ENCODE results near the gene SYT9.
A peak's percentile ranks its signal among the peaks of the same experiment; 100 is the strongest.

The SYT9 gene

GRCh38 chr11:7251487-7251835, 243 bp upstream of the SYT9 start:
- Histone ChIP-seq H3K9me3 (ENCODE audit: control insufficient read depth, insufficient read depth, low read depth, low read length) (no peaks in the 10 kb centered on the region), H3K4me1 (ENCODE audit: control insufficient read depth, insufficient read depth, low read length) (peaks cover 2% of the 10 kb centered on the region; the same call in 1 of the 2 replicates), H3K4me3 (ENCODE audit: low read depth, low read length) (peak overlapping the region; percentile 75), H3K36me3 (ENCODE audit: control insufficient read depth, insufficient read depth, low read length) (no peaks in the 10 kb centered on the region), H3K27me3 (ENCODE audit: control insufficient read depth, insufficient read depth, low read length) (peaks cover 78% of the 10 kb centered on the region), H3K9ac (ENCODE audit: low read length) (no peak overlapping the region), H3K27ac (ENCODE audit: low read depth, low read length) (no peak overlapping the region)

GRCh38 chr11:7252683-7253213, 1.0 kb downstream of the SYT9 start:
- Histone ChIP-seq H3K4me1 (ENCODE audit: control insufficient read depth, insufficient read depth, low read length) (peaks cover 2% of the 10 kb centered on the region; the same call in 1 of the 2 replicates), H3K9me3 (ENCODE audit: control insufficient read depth, insufficient read depth, low read depth, low read length) (no peaks in the 10 kb centered on the region), H3K4me3 (ENCODE audit: low read depth, low read length) (peak overlapping the region; percentile 75), H3K9ac (ENCODE audit: low read length) (no peak overlapping the region), H3K27me3 (ENCODE audit: control insufficient read depth, insufficient read depth, low read length) (peaks cover 76% of the 10 kb centered on the region), H3K27ac (ENCODE audit: low read depth, low read length) (no peak overlapping the region), H3K36me3 (ENCODE audit: control insufficient read depth, insufficient read depth, low read length) (no peaks in the 10 kb centered on the region)

GRCh38 chr11:7253800-7254199, 2.1 kb downstream of the SYT9 start:
- Histone ChIP-seq H3K9ac (ENCODE audit: low read length) (no peak overlapping the region), H3K9me3 (ENCODE audit: control insufficient read depth, insufficient read depth, low read depth, low read length) (no peaks in the 10 kb centered on the region), H3K4me1 (ENCODE audit: control insufficient read depth, insufficient read depth, low read length) (peaks cover 2% of the 10 kb centered on the region; the same call in 1 of the 2 replicates), H3K36me3 (ENCODE audit: control insufficient read depth, insufficient read depth, low read length) (no peaks in the 10 kb centered on the region), H3K4me3 (ENCODE audit: low read depth, low read length) (no peak overlapping the region), H3K27me3 (ENCODE audit: control insufficient read depth, insufficient read depth, low read length) (peaks cover 76% of the 10 kb centered on the region), H3K27ac (ENCODE audit: low read depth, low read length) (no peak overlapping the region)

DNA sequence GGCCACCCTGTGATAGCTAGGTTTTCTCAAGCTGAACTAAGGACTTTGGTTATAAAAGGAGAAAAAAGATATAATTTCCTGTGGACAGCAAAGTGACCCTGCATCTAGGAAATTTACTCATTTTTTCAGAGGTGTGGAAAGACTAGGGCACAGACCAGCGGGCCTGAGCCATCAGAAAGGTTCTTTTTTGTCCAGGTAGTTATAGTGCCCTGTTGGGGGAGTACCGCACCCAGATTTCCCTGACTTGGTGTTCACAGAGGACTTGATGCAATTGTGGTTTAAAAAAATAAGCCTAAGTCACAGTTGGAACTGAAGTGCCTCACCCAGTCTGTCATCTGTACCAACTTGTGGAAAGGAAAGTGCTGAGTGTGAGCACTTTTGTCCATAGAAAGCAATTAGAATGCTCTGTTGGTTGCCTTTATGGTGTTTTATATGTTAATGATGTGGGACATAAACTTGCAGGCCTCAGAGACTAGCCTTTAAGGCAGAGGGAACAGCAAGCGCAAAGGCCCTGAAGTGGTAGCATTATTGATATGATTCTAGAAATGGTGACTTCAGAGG, 3.1 kb downstream of the SYT9 start:
- H3K27me3 ChIP-seq (ENCODE audit: control insufficient read depth, insufficient read depth, low read length) = peaks cover 67% of the 10 kb centered on the region
- H3K4me3 ChIP-seq (ENCODE audit: low read depth, low read length) = no peak overlapping the region
- no peaks in the 10 kb centered on the region for H3K36me3 ChIP-seq (ENCODE audit: control insufficient read depth, insufficient read depth, low read length)
- no peaks in the 10 kb centered on the region for H3K9me3 ChIP-seq (ENCODE audit: control insufficient read depth, insufficient read depth, low read depth, low read length)
- no peak overlapping the region for H3K9ac ChIP-seq (ENCODE audit: low read length)
- peaks cover 2% of the 10 kb centered on the region; the same call in 1 of the 2 replicates for H3K4me1 ChIP-seq (ENCODE audit: control insufficient read depth, insufficient read depth, low read length)
- no peak overlapping the region for H3K27ac ChIP-seq (ENCODE audit: low read depth, low read length)

- Histone ChIP-seq H3K36me3 (ENCODE audit: control insufficient read depth, insufficient read depth, low read length) (no peaks in the 10 kb centered on the region), H3K9ac (ENCODE audit: low read length) (no peak overlapping the region), H3K9me3 (ENCODE audit: control insufficient read depth, insufficient read depth, low read depth, low read length) (no peaks in the 10 kb centered on the region), H3K27me3 (ENCODE audit: control insufficient read depth, insufficient read depth, low read length) (peaks cover 45% of the 10 kb centered on the region), H3K4me1 (ENCODE audit: control insufficient read depth, insufficient read depth, low read length) (peaks cover 2% of the 10 kb centered on the region; the same call in 1 of the 2 replicates), H3K27ac (ENCODE audit: low read depth, low read length) (no peak overlapping the region), H3K4me3 (ENCODE audit: low read depth, low read length) (no peak overlapping the region)
These were observed 5.2 kb downstream of the SYT9 start for GRCh38 chr11:7256943-7257342.

GRCh38 chr11:7257724-7258123, 6.0 kb downstream of the SYT9 start:
- Histone ChIP-seq H3K27me3 (ENCODE audit: control insufficient read depth, insufficient read depth, low read length) (peaks cover 38% of the 10 kb centered on the region), H3K36me3 (ENCODE audit: control insufficient read depth, insufficient read depth, low read length) (no peaks in the 10 kb centered on the region), H3K9me3 (ENCODE audit: control insufficient read depth, insufficient read depth, low read depth, low read length) (no peaks in the 10 kb centered on the region), H3K9ac (ENCODE audit: low read length) (no peak overlapping the region), H3K27ac (ENCODE audit: low read depth, low read length) (no peak overlapping the region), H3K4me3 (ENCODE audit: low read depth, low read length) (no peak overlapping the region), H3K4me1 (ENCODE audit: control insufficient read depth, insufficient read depth, low read length) (peaks cover 2% of the 10 kb centered on the region; the same call in 1 of the 2 replicates)

- Histone ChIP-seq H3K27me3 (ENCODE audit: control insufficient read depth, insufficient read depth, low read length) (peaks cover 9% of the 10 kb centered on the region; the same call in 1 of the 2 replicates), H3K27ac (ENCODE audit: low read depth, low read length) (no peak overlapping the region), H3K4me1 (ENCODE audit: control insufficient read depth, insufficient read depth, low read length) (no peaks in the 10 kb centered on the region), H3K9me3 (ENCODE audit: control insufficient read depth, insufficient read depth, low read depth, low read length) (no peaks in the 10 kb centered on the region), H3K9ac (ENCODE audit: low read length) (no peak overlapping the region), H3K36me3 (ENCODE audit: control insufficient read depth, insufficient read depth, low read length) (no peaks in the 10 kb centered on the region), H3K4me3 (ENCODE audit: low read depth, low read length) (no peak overlapping the region)
These were observed 9.9 kb downstream of the SYT9 start for GRCh38 chr11:7261578-7261977.

DNA sequence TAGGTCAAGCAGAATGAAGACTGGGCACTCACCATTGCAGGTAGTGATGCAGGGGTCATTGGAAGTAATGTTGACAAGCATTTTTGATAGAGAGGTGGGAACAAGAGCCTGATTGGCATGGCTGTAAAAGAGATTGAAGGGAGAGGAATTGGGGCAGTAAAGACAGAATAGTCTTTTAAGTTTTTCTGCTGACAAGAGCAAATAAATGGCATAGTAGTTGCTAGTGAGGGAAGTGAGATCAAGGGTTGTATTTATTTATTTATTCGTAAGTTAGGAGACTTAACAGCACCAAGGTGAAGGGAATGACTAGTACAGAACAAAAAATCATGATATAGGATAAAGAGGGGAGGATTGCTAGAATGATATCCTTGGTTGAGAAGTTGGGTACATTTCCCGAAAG, 11.0 kb downstream of the SYT9 start:
- Histone ChIP-seq H3K4me3 (ENCODE audit: low read depth, low read length) (no peak overlapping the region), H3K36me3 (ENCODE audit: control insufficient read depth, insufficient read depth, low read length) (no peaks in the 10 kb centered on the region), H3K9me3 (ENCODE audit: control insufficient read depth, insufficient read depth, low read depth, low read length) (no peaks in the 10 kb centered on the region), H3K4me1 (ENCODE audit: control insufficient read depth, insufficient read depth, low read length) (no peaks in the 10 kb centered on the region), H3K27me3 (ENCODE audit: control insufficient read depth, insufficient read depth, low read length) (peaks cover 9% of the 10 kb centered on the region; the same call in 1 of the 2 replicates), H3K9ac (ENCODE audit: low read length) (no peak overlapping the region), H3K27ac (ENCODE audit: low read depth, low read length) (no peak overlapping the region)

GRCh38 chr11:7263842-7264241, 12.1 kb downstream of the SYT9 start:
- H3K27ac ChIP-seq (ENCODE audit: low read depth, low read length) = no peak overlapping the region
- no peak overlapping the region for H3K9ac ChIP-seq (ENCODE audit: low read length)
- no peaks in the 10 kb centered on the region for H3K36me3 ChIP-seq (ENCODE audit: control insufficient read depth, insufficient read depth, low read length)
- H3K4me1 ChIP-seq (ENCODE audit: control insufficient read depth, insufficient read depth, low read length) = no peaks in the 10 kb centered on the region
- H3K4me3 ChIP-seq (ENCODE audit: low read depth, low read length) = no peak overlapping the region
- peaks cover 9% of the 10 kb centered on the region; the same call in 1 of the 2 replicates for H3K27me3 ChIP-seq (ENCODE audit: control insufficient read depth, insufficient read depth, low read length)
- H3K9me3 ChIP-seq (ENCODE audit: control insufficient read depth, insufficient read depth, low read depth, low read length) = no peaks in the 10 kb centered on the region

DNA sequence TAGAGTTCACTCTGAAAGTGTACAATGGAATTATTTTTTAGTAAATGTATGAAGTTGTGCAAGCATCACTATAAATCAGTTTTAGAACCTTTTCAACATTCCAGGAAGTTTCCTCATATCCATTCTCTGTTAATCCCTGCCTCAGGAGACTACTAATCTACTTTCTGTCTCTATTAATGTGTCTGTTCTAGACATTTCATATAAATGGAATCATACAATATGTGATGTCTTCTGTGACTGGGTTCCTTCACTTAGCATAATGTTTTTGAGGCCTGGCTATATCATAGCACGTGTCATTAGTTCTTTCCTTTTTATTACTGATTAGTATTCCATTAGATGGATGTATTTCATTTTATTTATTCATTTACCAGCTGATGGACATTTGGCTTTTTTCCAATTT, 17.1 kb downstream of the SYT9 start:
- Histone ChIP-seq H3K4me3 (ENCODE audit: low read depth, low read length) (no peak overlapping the region), H3K27ac (ENCODE audit: low read depth, low read length) (no peak overlapping the region), H3K27me3 (ENCODE audit: control insufficient read depth, insufficient read depth, low read length) (peaks cover 5% of the 10 kb centered on the region; the same call in 1 of the 2 replicates), H3K9me3 (ENCODE audit: control insufficient read depth, insufficient read depth, low read depth, low read length) (no peaks in the 10 kb centered on the region), H3K4me1 (ENCODE audit: control insufficient read depth, insufficient read depth, low read length) (no peaks in the 10 kb centered on the region), H3K9ac (ENCODE audit: low read length) (no peak overlapping the region), H3K36me3 (ENCODE audit: control insufficient read depth, insufficient read depth, low read length) (no peaks in the 10 kb centered on the region)

DNA sequence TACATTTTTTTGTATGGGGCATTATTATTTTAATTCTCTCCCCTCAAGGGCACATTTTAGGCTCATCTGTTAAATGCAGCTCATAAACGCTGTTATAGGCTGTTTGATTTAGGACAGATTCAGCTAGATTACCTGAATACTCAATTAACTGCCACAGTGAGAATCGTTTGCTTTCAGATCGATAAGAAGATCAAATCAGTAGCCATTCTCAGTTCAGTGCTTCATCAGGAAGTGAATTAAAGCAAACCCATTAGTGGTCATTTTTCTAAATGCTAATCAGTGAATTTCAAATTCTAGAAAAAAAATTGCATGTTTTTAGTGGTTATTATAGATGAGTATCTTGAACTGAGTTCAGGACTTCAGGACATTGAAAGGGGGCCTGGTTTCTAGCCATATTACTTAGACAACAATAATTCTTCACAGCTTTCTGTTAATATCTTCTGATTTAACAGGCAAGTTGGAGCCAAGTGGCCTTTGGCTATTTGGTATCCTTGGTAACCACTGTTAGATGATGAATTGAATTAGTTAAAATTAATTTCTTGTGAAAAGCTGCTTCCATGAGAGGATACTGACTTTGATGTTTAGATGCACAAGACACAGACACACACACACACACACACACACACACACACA, 18.6 kb downstream of the SYT9 start:
- Histone ChIP-seq H3K9me3 (ENCODE audit: control insufficient read depth, insufficient read depth, low read depth, low read length) (no peaks in the 10 kb centered on the region), H3K27me3 (ENCODE audit: control insufficient read depth, insufficient read depth, low read length) (no peaks in the 10 kb centered on the region), H3K27ac (ENCODE audit: low read depth, low read length) (no peak overlapping the region), H3K9ac (ENCODE audit: low read length) (no peak overlapping the region), H3K4me1 (ENCODE audit: control insufficient read depth, insufficient read depth, low read length) (no peaks in the 10 kb centered on the region), H3K36me3 (ENCODE audit: control insufficient read depth, insufficient read depth, low read length) (no peaks in the 10 kb centered on the region), H3K4me3 (ENCODE audit: low read depth, low read length) (no peak overlapping the region)
